Adrenal gland (tissue), 5 donors: ENCODE results near the gene TUBG1.

Source experiments
- CTCF ChIP-seq, 6 experiments: fragments of 450-650 bp in 4 of 6; fragments of 200-600 bp in 2 of 6; sonication (generic) in 1 of 6; IDR thresholded peaks; 1 replicate in 5 of 6; 2 replicates in 1 of 6; pipeline versions ENCODE4 v1.5.1 to v1.8.0; 2016 to 2021; ENCODE audit warnings: antibody characterized with exemption in 6 of 6, mild to moderate bottlenecking in 2 of 6, moderate library complexity in 1 of 6
- POLR2A ChIP-seq, 2 donors: fragments of 450-650 bp; IDR thresholded peaks; one replicate each; pipeline ENCODE4 v1.6.1; 2017; ENCODE audit warnings: antibody characterized with exemption in 2 of 2, mild to moderate bottlenecking in 2 of 2, moderate library complexity in 1 of 2
- donor health status: DM: no; HTN: no; CAD: no.

GRCh38 chr17:42584880-42585279 is 24.6 kb upstream of the TUBG1 start:
- no peak for TF ChIP-seq CTCF (IDR thresholded peaks at IDR 0.05)
- no peak for TF ChIP-seq POLR2A (IDR thresholded peaks at IDR 0.05)
